NK-92 (cell line): ENCODE measurements around the gene YWHAB.

Experiments
- DNase-seq: peaks from one replicate; lab custom pipeline; 2025; ENCODE audit not compliant: unreplicated experiment; lab: John Stamatoyannopoulos, UW

Gene YWHAB

GRCh38 chr20:44950368-44950767 is 64.9 kb downstream of the YWHAB start:
- no peak for DNase-seq

GRCh38 chr20:44952731-44953130 is 67.2 kb downstream of the YWHAB start:
- no peak for DNase-seq

- no peak for DNase-seq
Measured at GRCh38 chr20:44954211-44954610, 68.7 kb downstream of the YWHAB start.

GRCh38 chr20:44955270-44955669 is 69.8 kb downstream of the YWHAB start:
- DNase-seq, result no peak

- DNase-seq, result no peak
Measured at GRCh38 chr20:44956410-44956809, 70.9 kb downstream of the YWHAB start.
